ENCODE results near the gene CTCFL.

The CTCFL gene

DNA sequence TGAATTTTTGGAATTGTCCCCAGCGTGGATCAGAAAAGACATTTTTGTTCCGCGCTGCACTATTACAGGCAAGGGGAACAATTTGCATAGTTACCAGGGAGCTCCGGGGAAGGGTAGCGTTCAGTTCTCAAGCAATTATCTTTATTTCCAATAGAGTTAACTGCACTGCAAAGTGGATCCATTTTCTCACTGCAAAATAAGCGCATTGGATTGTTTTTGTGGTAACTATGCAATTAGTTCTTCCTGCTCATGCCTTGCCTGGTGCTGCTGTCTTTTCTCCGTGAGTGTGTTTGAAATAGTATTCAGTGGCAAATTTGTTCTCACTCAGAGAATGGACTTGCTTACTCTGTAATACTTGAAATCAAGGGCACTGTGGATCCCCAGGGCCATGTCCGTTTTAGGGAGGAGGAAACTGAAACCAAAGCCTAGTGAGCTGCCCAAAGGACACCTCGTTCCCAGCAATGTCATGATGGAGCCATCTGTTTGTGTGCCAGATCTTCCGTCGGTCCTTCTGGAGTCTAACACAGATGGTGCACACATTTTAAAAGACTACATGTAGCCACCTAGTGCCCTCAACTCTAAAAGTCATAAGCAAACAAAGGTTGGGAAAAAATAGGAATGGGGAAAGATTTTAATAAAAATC lies 28.6 kb upstream of the CTCFL start:
- Mint-ChIP-seq H3K4me1 (ENCODE audit: low read depth) (no peaks in the 10 kb centered on the region), H3K9me3 (no peaks in the 10 kb centered on the region), H3K27ac (no peak overlapping the region), H3K4me3 (no peak overlapping the region), H3K27me3 (ENCODE audit: low read depth) (peaks cover 11% of the 10 kb centered on the region), H3K36me3 (ENCODE audit: low read depth) (no peaks in the 10 kb centered on the region)
- no peak for DNase-seq (ENCODE audit: low spot score)

DNA sequence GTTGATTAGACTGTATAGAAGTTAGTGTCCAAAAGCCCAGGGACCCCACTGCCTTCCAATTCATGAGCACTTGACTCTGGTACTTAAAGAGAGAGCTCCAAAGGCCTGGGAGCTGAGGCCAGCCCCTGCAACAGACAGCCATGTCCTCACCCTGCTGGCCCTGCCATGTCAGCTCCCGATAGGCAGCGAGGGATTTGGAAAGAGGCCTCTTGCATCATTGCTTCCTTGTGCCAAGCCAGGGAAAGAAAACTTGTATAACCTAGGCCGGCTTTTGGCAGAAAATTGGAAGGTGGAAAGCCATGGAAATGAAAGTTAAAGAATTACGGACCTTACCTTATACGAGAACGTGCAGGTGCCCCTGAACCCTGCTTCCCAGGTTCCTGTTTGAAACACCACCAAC lies 27.5 kb upstream of the CTCFL start:
- DNase-seq (ENCODE audit: low spot score), result no peak
- Mint-ChIP-seq H3K4me1 (ENCODE audit: low read depth) (no peaks in the 10 kb centered on the region), H3K36me3 (ENCODE audit: low read depth) (no peaks in the 10 kb centered on the region), H3K9me3 (no peaks in the 10 kb centered on the region), H3K27me3 (ENCODE audit: low read depth) (peaks cover 11% of the 10 kb centered on the region), H3K27ac (no peak overlapping the region), H3K4me3 (no peak overlapping the region)

DNA sequence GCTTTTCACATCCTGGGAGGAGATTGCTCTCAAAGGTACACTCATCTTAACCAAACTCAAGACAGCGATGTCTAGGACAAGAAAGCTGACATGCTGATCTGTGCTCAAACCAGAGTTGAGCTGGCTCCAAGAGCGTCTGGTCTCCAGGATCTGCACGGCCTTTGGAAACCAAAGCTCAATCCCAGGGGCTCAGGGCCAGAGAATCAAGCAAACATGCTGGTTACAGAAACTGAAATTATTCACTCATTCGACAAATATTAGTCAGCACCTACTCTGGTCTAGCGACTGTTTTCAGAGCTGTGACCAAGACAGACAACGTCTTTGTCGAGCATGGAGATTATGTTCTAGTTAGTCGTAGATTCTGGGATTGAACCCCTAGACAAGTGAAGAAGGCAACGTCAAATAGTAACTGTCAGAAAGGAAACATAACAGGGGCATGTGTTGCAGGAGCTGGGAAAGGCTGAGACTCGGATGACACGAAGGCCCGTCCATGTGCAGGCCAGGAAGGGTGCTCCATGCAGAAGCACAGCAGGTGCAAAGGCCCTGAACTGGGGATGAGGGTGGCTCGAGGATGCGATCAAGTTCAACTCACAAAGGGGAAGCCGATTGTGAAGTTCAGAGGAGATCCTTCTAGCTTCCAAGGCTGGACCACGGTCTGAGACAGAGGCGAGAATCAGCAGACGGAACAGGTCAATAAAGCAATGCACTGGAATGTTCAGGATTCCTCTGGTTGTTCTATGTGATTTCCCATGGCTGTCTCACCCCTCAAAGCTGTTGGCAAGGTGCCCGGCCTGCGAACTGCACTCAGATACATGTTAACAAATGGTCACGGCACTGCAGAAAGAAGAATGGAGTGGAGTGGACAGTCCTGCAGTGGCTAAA lies 23.5 kb upstream of the CTCFL start:
- no peak for DNase-seq (ENCODE audit: low spot score)
- no peaks in the 10 kb centered on the region for H3K36me3 Mint-ChIP-seq (ENCODE audit: low read depth)
- no peaks in the 10 kb centered on the region for H3K4me1 Mint-ChIP-seq (ENCODE audit: low read depth)
- no peaks in the 10 kb centered on the region for H3K9me3 Mint-ChIP-seq
- peaks cover 5% of the 10 kb centered on the region for H3K27me3 Mint-ChIP-seq (ENCODE audit: low read depth)
- no peak overlapping the region for H3K4me3 Mint-ChIP-seq
- no peak overlapping the region for H3K27ac Mint-ChIP-seq

DNA sequence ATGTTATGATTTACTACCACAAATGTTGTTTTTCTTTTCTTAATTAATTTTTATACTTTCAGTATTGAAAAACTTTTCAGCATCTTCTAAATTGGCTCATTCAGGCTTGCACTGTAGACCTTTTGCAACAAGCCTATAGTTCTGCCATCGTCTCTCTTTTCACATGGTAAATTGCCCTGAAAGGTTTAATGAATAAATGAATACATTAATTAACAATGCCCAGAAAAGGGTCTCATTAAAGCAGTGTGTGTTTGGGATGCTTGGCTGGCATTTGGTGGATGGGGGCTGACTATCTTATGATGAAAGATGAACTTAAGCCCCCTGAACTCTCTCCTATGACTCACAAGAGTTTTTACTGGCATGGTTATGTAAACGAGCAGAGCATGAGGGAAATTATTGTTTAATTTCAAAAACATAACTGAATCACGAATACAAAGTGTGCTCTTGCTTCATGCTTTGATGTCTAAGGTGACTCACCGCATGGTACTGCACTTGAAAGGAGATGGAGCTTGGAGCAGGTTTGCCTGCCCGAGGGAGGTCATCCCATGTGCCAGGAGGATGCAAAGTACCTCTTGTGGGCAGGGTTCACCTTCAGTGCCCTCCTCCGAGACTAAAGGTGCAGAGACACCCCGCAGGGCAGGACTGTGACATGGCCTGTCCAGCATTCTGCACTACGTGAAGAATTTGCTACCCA lies 22.2 kb upstream of the CTCFL start:
- Mint-ChIP-seq H3K4me1 (ENCODE audit: low read depth) (no peaks in the 10 kb centered on the region), H3K36me3 (ENCODE audit: low read depth) (no peaks in the 10 kb centered on the region), H3K9me3 (no peaks in the 10 kb centered on the region), H3K4me3 (no peak overlapping the region), H3K27me3 (ENCODE audit: low read depth) (peaks cover 8% of the 10 kb centered on the region), H3K27ac (no peak overlapping the region)
- DNase-seq (ENCODE audit: low spot score), result no peak

DNA sequence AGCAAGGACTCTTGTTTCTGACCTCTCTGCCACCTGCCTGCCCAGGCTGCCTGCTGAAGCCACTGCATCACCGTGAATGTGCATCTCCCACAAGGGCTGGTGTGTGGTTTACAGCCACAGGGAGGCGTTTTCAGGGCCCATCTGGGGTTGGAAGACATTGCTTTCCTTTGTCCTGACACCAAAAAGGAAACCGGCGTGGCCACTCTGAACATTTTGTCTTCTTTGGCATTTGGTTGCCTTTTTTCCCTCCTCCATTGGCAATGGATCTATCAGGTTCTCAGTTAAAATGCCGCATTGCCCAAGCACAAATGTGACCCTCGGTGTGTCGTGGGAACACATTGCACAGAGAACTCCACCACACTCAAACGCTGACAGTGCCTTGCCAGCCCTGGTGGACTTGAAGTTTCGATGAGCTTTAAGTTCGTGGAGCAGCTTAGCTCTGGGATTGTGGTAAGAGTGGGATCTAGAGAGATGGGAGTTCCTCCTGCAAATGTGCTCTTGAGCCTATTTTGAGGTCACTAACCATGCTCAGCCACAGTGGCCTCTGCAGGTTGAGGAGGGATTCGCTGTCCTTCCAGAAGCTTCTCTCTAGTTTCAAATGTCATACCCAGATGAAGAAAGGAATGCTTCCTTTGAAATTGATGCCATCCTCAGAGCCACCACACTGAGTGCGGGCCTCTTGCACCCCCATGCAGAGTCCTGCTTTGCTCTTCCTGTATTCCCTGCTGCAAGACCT lies 21.2 kb upstream of the CTCFL start:
- no peaks in the 10 kb centered on the region for H3K9me3 Mint-ChIP-seq
- H3K4me3 Mint-ChIP-seq, result no peak overlapping the region
- peaks cover 8% of the 10 kb centered on the region for H3K27me3 Mint-ChIP-seq (ENCODE audit: low read depth)
- H3K4me1 Mint-ChIP-seq (ENCODE audit: low read depth), result no peaks in the 10 kb centered on the region
- H3K36me3 Mint-ChIP-seq (ENCODE audit: low read depth), result no peaks in the 10 kb centered on the region
- no peak overlapping the region for H3K27ac Mint-ChIP-seq
- DNase-seq (ENCODE audit: low spot score), result no peak

DNA sequence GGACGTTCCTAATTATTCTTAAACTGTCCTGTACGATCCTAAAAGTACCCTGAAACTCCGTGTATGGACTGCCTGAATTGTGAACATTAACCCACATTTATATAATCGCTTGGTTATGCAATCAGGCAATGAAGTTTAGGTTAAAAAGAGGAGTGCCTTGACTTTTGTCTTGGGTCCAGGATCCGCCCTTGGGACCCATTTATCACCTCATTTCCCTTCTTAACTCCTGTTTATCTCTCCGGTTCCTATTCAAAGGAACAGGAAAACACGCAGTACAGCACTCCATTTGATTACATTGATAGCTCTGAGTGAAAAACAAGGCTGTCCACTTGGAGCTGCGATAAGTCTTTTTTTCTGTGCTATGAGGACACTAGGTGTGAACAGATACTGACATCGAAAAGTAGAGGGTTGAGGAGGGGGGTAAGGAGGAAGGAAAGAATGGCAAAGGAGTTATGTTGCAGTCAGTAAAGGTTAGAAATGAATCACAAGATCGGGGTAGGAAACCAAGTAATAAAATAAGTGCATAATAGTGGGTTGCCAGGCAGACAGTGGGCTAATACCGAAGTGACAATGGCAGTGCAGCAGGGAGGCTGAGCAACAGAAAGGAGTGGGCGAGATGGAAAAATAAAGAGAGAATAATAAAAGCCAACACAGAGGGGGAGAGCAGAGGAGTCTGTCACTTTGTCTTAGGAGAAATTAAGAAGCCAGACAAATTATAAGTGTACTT lies 20.1 kb upstream of the CTCFL start:
- Mint-ChIP-seq H3K36me3 (ENCODE audit: low read depth) (no peaks in the 10 kb centered on the region), H3K4me3 (no peak overlapping the region), H3K27me3 (ENCODE audit: low read depth) (peaks cover 8% of the 10 kb centered on the region), H3K27ac (no peak overlapping the region), H3K4me1 (ENCODE audit: low read depth) (no peaks in the 10 kb centered on the region), H3K9me3 (no peaks in the 10 kb centered on the region)
- no peak for DNase-seq (ENCODE audit: low spot score)

DNA sequence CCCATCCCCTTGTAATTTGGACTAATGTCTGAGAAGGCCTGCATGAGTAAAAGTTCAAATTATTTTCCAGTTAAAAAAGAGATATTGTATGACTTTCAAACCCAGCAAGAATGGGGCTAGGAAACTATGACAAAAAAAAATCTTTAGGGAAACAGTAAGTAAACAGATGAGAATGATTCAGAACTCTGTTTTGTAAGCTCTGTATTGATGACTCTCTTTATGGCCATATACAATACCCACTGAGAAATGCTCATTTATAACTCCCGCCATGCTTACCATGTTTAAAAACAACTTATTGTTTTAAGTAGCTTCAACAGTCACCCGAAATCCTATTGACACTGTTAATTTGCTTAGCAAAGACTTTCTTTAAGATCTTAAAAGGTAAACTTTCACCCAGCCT lies 18.8 kb upstream of the CTCFL start:
- no peaks in the 10 kb centered on the region for H3K36me3 Mint-ChIP-seq (ENCODE audit: low read depth)
- no peak for DNase-seq (ENCODE audit: low spot score)
- H3K4me1 Mint-ChIP-seq (ENCODE audit: low read depth), result no peaks in the 10 kb centered on the region
- no peak overlapping the region for H3K4me3 Mint-ChIP-seq
- H3K9me3 Mint-ChIP-seq, result no peaks in the 10 kb centered on the region
- peaks cover 8% of the 10 kb centered on the region for H3K27me3 Mint-ChIP-seq (ENCODE audit: low read depth)
- no peak overlapping the region for H3K27ac Mint-ChIP-seq

DNA sequence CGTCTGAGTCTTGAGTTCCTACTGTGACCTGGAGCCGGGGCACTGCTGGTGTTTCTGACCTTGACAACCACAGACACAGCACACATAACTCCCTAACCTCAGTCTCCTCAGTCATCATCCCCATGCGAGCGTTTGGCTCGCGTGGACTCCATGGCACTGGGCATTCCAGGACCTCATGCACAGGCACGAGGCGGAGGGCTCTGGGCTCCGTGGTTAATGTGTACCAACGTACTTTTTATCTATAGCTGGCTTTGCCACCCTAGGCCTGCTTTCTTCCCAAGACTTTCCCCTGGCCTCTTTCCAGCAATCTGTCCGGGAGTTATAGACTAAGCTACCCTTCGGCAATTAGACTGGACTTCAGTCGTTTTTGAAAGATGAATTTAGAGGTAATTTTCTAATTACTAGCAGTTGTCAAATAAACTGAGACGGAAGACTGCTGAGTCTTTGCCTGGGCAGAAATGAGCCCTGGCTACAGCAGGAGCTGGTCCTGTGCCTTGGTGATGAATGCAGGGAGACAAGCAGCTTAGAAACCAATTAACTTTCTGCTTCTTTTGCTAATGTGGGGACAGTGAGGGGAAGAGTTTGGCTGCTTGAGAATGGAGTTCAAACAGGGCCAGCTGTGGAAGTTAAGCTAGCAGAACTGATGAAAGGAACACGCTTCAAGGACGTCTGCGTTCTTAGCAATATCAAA lies 16.1 kb upstream of the CTCFL start:
- peaks cover 22% of the 10 kb centered on the region for H3K27me3 Mint-ChIP-seq (ENCODE audit: low read depth)
- no peaks in the 10 kb centered on the region for H3K4me1 Mint-ChIP-seq (ENCODE audit: low read depth)
- no peaks in the 10 kb centered on the region for H3K9me3 Mint-ChIP-seq
- no peak overlapping the region for H3K4me3 Mint-ChIP-seq
- H3K36me3 Mint-ChIP-seq (ENCODE audit: low read depth), result no peaks in the 10 kb centered on the region
- H3K27ac Mint-ChIP-seq, result no peak overlapping the region
- no peak for DNase-seq (ENCODE audit: low spot score)

DNA sequence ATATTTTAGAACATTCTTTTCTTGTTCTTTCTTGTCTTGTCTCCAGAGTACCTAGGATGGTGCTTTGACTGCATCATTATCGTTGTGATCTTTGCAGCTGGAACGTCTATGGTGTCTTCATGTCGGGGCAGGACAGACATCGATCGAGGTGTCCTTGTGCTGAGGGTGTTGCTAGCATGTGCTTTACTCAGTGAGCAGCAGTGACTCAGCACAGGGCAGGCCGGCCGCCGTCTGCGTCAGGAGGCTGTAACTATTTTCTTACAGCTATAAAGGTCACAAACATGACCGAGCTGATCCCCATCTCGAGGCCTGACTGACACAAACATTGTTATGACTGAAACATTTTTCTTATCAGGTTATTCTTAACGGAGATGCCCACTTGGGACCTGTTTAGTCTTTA lies 14.9 kb upstream of the CTCFL start:
- no peak for DNase-seq (ENCODE audit: low spot score)
- Mint-ChIP-seq H3K9me3 (no peaks in the 10 kb centered on the region), H3K4me3 (no peak overlapping the region), H3K27me3 (ENCODE audit: low read depth) (peaks cover 16% of the 10 kb centered on the region), H3K36me3 (ENCODE audit: low read depth) (no peaks in the 10 kb centered on the region), H3K27ac (no peak overlapping the region), H3K4me1 (ENCODE audit: low read depth) (no peaks in the 10 kb centered on the region)

DNA sequence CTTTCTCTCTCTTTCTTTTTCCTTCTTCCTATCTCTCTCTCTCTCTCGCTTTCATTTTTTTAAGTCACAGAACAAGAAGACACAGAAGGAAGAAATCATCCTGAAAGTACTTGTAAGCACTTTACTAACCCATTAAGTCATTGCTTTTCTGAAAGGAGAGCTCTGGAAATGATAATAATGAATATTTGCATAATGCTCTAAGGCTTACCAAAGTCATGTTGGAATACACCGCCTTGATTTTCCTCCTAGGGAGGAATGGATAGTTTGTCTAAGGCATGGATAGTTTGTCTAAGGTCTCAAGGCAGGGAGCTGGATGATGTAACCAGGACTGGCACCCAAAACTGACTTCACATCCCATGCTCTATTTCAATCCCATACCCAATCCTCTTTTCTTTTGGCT lies 12.9 kb upstream of the CTCFL start:
- Mint-ChIP-seq H3K9me3 (no peaks in the 10 kb centered on the region), H3K36me3 (ENCODE audit: low read depth) (no peaks in the 10 kb centered on the region), H3K4me1 (ENCODE audit: low read depth) (no peaks in the 10 kb centered on the region), H3K4me3 (no peak overlapping the region), H3K27ac (no peak overlapping the region), H3K27me3 (ENCODE audit: low read depth) (peaks cover 15% of the 10 kb centered on the region)
- no peak for DNase-seq (ENCODE audit: low spot score)

DNA sequence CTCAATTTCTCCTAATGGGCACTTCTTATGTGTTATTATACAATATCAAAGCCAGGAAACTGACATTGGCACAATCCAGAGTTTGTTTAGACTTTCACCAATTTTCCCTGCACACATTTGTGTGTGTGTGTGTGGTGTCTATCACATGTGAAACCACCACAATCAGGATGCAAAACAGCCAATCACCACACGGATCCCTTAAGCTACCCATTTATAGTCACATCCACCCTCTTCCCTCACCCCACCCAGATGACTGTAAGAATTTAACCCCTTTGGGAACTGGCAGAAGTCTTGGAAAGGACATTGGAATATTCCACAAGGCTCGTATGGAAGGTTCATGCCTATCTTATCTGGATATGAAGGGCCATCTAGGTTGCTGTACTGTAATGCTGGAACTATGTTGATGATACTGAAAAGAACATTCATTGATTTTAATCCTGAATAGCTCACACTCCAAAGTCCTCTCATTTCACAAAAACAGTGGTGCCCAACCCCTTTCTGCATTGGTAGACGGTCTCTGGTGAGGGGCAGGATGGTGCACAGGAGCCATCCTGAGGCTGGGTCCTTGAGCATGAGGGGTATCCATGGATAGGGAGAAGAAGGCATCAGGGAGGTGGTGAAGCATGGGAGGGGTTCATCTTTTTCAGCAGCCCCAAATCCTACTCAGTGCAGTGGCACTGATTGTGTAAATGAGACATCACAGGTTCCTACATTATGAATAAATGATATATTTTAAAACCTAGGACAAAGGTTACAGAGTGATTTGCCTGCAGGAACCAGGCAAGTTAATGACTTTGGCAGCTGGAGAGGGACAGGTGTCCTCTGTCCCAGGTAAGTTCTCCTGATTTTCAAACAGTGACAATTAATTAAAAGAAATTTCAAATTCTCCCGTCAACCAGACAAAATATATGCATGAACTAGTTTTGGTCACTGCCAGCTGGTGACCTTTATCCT lies 12.1 kb upstream of the CTCFL start:
- no peak overlapping the region for H3K27ac Mint-ChIP-seq
- no peaks in the 10 kb centered on the region for H3K36me3 Mint-ChIP-seq (ENCODE audit: low read depth)
- no peaks in the 10 kb centered on the region for H3K4me1 Mint-ChIP-seq (ENCODE audit: low read depth)
- no peak for DNase-seq (ENCODE audit: low spot score)
- no peaks in the 10 kb centered on the region for H3K9me3 Mint-ChIP-seq
- no peak overlapping the region for H3K4me3 Mint-ChIP-seq
- peaks cover 17% of the 10 kb centered on the region for H3K27me3 Mint-ChIP-seq (ENCODE audit: low read depth)

DNA sequence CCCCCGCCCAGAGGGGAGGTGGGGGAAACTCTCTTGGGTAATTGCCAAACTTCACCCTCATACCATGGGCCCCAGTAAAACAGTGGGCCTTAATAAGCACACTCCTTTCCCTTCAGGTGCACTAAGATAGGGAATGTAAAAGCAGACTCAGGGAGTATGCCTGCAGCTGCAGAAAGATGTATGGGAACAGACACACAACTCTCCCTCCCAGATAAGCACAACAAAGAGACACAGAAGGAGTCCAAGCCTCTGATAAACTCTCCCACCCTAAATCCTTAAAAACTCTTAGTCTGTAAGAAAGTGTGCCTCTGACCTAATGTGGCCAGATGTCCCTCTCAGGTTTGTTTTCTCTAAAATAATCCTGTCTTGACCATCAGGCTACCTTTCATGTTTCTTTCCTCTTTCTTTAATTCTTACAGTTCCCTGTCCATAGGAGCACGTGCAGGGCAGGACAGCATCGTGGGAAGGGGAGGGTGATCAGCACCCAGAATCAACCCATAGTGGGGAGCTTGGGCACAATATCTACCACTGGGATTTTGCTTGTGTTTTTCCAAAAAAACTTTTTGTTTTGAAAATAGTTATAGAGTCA lies 11.3 kb upstream of the CTCFL start:
- no peak for DNase-seq (ENCODE audit: low spot score)
- Mint-ChIP-seq H3K27me3 (ENCODE audit: low read depth) (peaks cover 17% of the 10 kb centered on the region), H3K27ac (no peak overlapping the region), H3K36me3 (ENCODE audit: low read depth) (no peaks in the 10 kb centered on the region), H3K4me3 (no peak overlapping the region), H3K4me1 (ENCODE audit: low read depth) (no peaks in the 10 kb centered on the region), H3K9me3 (no peaks in the 10 kb centered on the region)

All from T-helper 2 cell treated with Interferon-gamma antibody and Interleukin-4, amounts not matched to agents 5 μg/mL and 100 μg/mL, for 36 hours (primary cell).